Thoracic aorta (tissue), 2 donors: ENCODE measurements around the gene CCDC174. TPM values are rescaled to one million over a fixed set of nuclear protein-coding genes. Genes with fewer than 3 reads are reported as not detected.

Experiments used
- ATAC-seq: fragments of 150-250 bp; one replicate; pipeline ENCODE4 v1.8.0; 2017; ENCODE audit warnings: low read depth; ENCODE audit not compliant: insufficient number of reproducible peaks, low FRiP score
- DNase-seq: peaks from one replicate; pipeline ENCODE4 v3.0.0-alpha.2; 2020; ENCODE audit warnings: low spot score
- H3K27ac ChIP-seq, 2 donors: fragments of 200-600 bp; sonication (generic); 1 replicate in 1 of 2; 2 replicates in 1 of 2; pipeline ENCODE4 v1.5.1; 2016; ENCODE audit warnings: mild to moderate bottlenecking in 2 of 2, moderate library complexity in 2 of 2
- H3K27me3 ChIP-seq: fragments of 200-600 bp; sonication (generic); replicated peaks from 2 replicates; pipeline ENCODE4 v1.6.0; 2016; ENCODE audit warnings: mild to moderate bottlenecking; ENCODE audit not compliant: insufficient read depth
- H3K36me3 ChIP-seq: fragments of 200-600 bp; sonication (generic); one replicate; pipeline ENCODE4 v1.5.1; 2016
- H3K4me1 ChIP-seq, 2 donors: fragments of 200-600 bp; sonication (generic); 1 replicate in 1 of 2; 2 replicates in 1 of 2; pipeline versions ENCODE4 v1.5.1 to v1.6.0; 2016; ENCODE audit warnings: low read depth in 2 of 2, mild to moderate bottlenecking in 1 of 2; ENCODE audit not compliant: control insufficient read depth in 1 of 2
- H3K4me3 ChIP-seq: fragments of 200-600 bp; sonication (generic); 2 replicates; pipeline ENCODE4 v1.5.1; 2016; ENCODE audit warnings: mild to moderate bottlenecking
- H3K9me3 ChIP-seq: fragments of 200-600 bp; sonication (generic); 2 replicates; pipeline ENCODE4 v1.5.1; 2016
- CTCF ChIP-seq: fragments of 200-600 bp; sonication (generic); IDR thresholded peaks from one replicate; pipeline ENCODE4 v1.5.1; 2019; ENCODE audit warnings: antibody characterized with exemption
- total RNA-seq, 2 donors: library from RNA; depleted of rRNA; stranded (reverse); fragments of >200 nt; gene quantifications; one replicate each; pipeline versions ENCODE4 v1.1.0 to v1.2.3, GENCODE V29; 2016

The CCDC174 gene
- total RNA-seq, 2 donors from 2014 or later, result 9.6 to 34.6 TPM

- DNase-seq (no peak), ATAC-seq (no peak)
- Histone ChIP-seq H3K9me3 (no peaks in the 10 kb centered on the region), H3K36me3 (no peaks in the 10 kb centered on the region), H3K4me3 (no peak overlapping the region), H3K27ac (no peak overlapping the region), H3K4me1 (no peaks in the 10 kb centered on the region), H3K27me3 (no peaks in the 10 kb centered on the region)
- TF ChIP-seq CTCF, result no peak
These were observed 49.3 kb downstream of the CCDC174 start for GRCh38 chr3:14700891-14701290.

- no peaks in the 10 kb centered on the region for H3K36me3 ChIP-seq
- ATAC-seq (no peak), DNase-seq (no peak)
- H3K27ac ChIP-seq, result no peak overlapping the region
- H3K27me3 ChIP-seq, result no peaks in the 10 kb centered on the region
- no peak for TF ChIP-seq CTCF
- no peaks in the 10 kb centered on the region for H3K9me3 ChIP-seq
- H3K4me1 ChIP-seq, result no peaks in the 10 kb centered on the region
- H3K4me3 ChIP-seq, result no peak overlapping the region
These were observed 50.1 kb downstream of the CCDC174 start for GRCh38 chr3:14701676-14702075.

- Histone ChIP-seq H3K4me3 (no peak overlapping the region), H3K27me3 (no peaks in the 10 kb centered on the region), H3K27ac (no peak overlapping the region), H3K36me3 (no peaks in the 10 kb centered on the region), H3K4me1 (no peaks in the 10 kb centered on the region), H3K9me3 (no peaks in the 10 kb centered on the region)
- TF ChIP-seq CTCF, result no peak
- no peak for ATAC-seq
- DNase-seq, result no peak
These were observed 51.7 kb downstream of the CCDC174 start for GRCh38 chr3:14703128-14703750.

GRCh38 chr3:14703791-14704190 is 52.2 kb downstream of the CCDC174 start:
- ATAC-seq (no peak), DNase-seq (no peak)
- H3K27me3 ChIP-seq, result no peaks in the 10 kb centered on the region
- H3K36me3 ChIP-seq, result no peaks in the 10 kb centered on the region
- H3K4me3 ChIP-seq, result no peak overlapping the region
- H3K27ac ChIP-seq, result no peak overlapping the region
- no peaks in the 10 kb centered on the region for H3K9me3 ChIP-seq
- no peak for TF ChIP-seq CTCF
- H3K4me1 ChIP-seq, result no peaks in the 10 kb centered on the region

- ATAC-seq (no peak), DNase-seq (no peak)
- Histone ChIP-seq H3K36me3 (no peaks in the 10 kb centered on the region), H3K9me3 (no peaks in the 10 kb centered on the region), H3K27ac (no peak overlapping the region), H3K4me3 (no peak overlapping the region), H3K27me3 (no peaks in the 10 kb centered on the region), H3K4me1 (no peaks in the 10 kb centered on the region)
- no peak for TF ChIP-seq CTCF
These were observed 54.5 kb downstream of the CCDC174 start for GRCh38 chr3:14706096-14706495.
